GM12878 (cell line): ENCODE results near the gene SLC25A42. TPM values are rescaled to one million over a fixed set of nuclear protein-coding genes. Genes with fewer than 3 reads are reported as not detected.

Experiments
- ATAC-seq: fragments of 200-7000 bp; cut with Tn5 transposase; 3 replicates; pipeline ENCODE4 v1.9.1; 2020; ENCODE audit warnings: mild to moderate bottlenecking, moderate library complexity
- BruUV-seq: library from RNA; stranded (reverse); fragments of 400-500 nt; replicated peaks from 2 replicates; lab custom pipeline; 2021; lab: Mats Ljungman, UMichigan
- CTCF ChIA-PET: fragments of 300-600 bp; sonication (Branson Sonifier 250); formaldehyde crosslinking; extraction: SDS; loops from one replicate; lab custom pipeline; 2021; ENCODE audit warnings: inconsistent platforms; lab: Yijun Ruan, JAX
- POLR2A ChIA-PET: fragments of 350-600 bp; formaldehyde crosslinking; extraction: SDS; loops from one replicate; lab custom pipeline; 2021; ENCODE audit warnings: inconsistent platforms; lab: Charles Lee
- RAD21 ChIA-PET: fragments of 300-600 bp; sonication (Branson Sonifier 250); formaldehyde crosslinking; loops from one replicate; lab custom pipeline; 2023; ENCODE audit warnings: antibody characterized with exemption; ENCODE audit not compliant: unreplicated experiment; lab: Charles Lee
- SMC1A ChIA-PET: fragments of 300-600 bp; sonication (Branson Sonifier 250); formaldehyde crosslinking; loops from one replicate; lab custom pipeline; 2023; ENCODE audit not compliant: unreplicated experiment, uncharacterized antibody; lab: Charles Lee
- DNase-seq: peaks from one replicate; pipeline ENCODE4 v3.0.0-alpha.2; 2011; ENCODE audit warnings: low read depth, low spot score
- FAIRE-seq: peaks from 3 replicates; lab custom pipeline; 2011; peaks lifted over from hg19 to GRCh38; lab: Jason Lieb, UNC
- H2AFZ ChIP-seq: 2 replicates; pipeline ENCODE4 v1.6.0; 2011; ENCODE audit warnings: low read depth, low read length, control low read depth; ENCODE audit not compliant: control insufficient read depth
- H3K27ac ChIP-seq: 2 replicates; pipeline ENCODE4 v1.5.1; 2011; ENCODE audit warnings: control low read depth; ENCODE audit not compliant: control insufficient read depth, insufficient read depth
- H3K27me3 ChIP-seq, 2 experiments: replicated peaks in 1 of 2; 2 replicates each; pipeline versions ENCODE4 v1.6.0 to v1.6.1; 2011; ENCODE audit warnings: low read length in 1 of 2; ENCODE audit not compliant: control insufficient read depth in 2 of 2, insufficient read depth in 2 of 2
- H3K36me3 ChIP-seq, 2 experiments: 2 replicates each; pipeline ENCODE4 v1.5.1; 2011; ENCODE audit warnings: low read length in 1 of 2; ENCODE audit not compliant: control insufficient read depth in 2 of 2, insufficient read depth in 2 of 2
- H3K4me1 ChIP-seq: 2 replicates; pipeline ENCODE4 v1.6.1; 2011; ENCODE audit warnings: mild to moderate bottlenecking, low read length, moderate library complexity, mixed read lengths; ENCODE audit not compliant: control insufficient read depth, insufficient read depth
- H3K4me2 ChIP-seq: 2 replicates; pipeline ENCODE4 v1.6.0; 2011; ENCODE audit warnings: control low read depth; ENCODE audit not compliant: control insufficient read depth, insufficient read depth
- H3K4me3 ChIP-seq: fragments of 200-600 bp; sonication (generic); 2 replicates; pipeline ENCODE4 v1.5.1; 2016
- H3K79me2 ChIP-seq: 2 replicates; pipeline ENCODE4 v1.6.0; 2011; ENCODE audit warnings: low read length; ENCODE audit not compliant: control insufficient read depth, insufficient read depth
- H3K9ac ChIP-seq: 2 replicates; pipeline ENCODE4 v1.8.0; 2011; ENCODE audit warnings: low read length, control low read depth, mixed read lengths; ENCODE audit not compliant: control insufficient read depth, insufficient read depth
- H3K9me3 ChIP-seq: replicated peaks from 3 replicates; pipeline ENCODE4 v1.5.1; 2011; ENCODE audit warnings: mild to moderate bottlenecking, low read length; ENCODE audit not compliant: control insufficient read depth, insufficient read depth
- H4K20me1 ChIP-seq: 2 replicates; pipeline ENCODE4 v1.6.0; 2011; ENCODE audit not compliant: control insufficient read depth, insufficient read depth
- MYB ChIP-seq: fragments of 150-350 bp; IDR thresholded peaks from 2 replicates; pipeline ENCODE4 v1.6.1; 2014; ENCODE audit warnings: mild to moderate bottlenecking, low read depth, low read length, borderline replicate concordance
- MYC ChIP-seq: IDR thresholded peaks from 2 replicates; pipeline ENCODE4 v1.6.1; 2011; ENCODE audit warnings: mild to moderate bottlenecking, low read length, moderate library complexity, inconsistent platforms; ENCODE audit not compliant: insufficient read depth, insufficient replicate concordance, insufficient read length, severe bottlenecking
- POLR2A ChIP-seq: IDR thresholded peaks from 2 replicates; pipeline ENCODE4 v1.6.1; 2011; ENCODE audit warnings: low read depth, mild to moderate bottlenecking, low read length
- SUPT20H ChIP-seq: IDR thresholded peaks from 2 replicates; pipeline ENCODE4 v1.6.1; 2011; ENCODE audit warnings: low read depth, mild to moderate bottlenecking, low read length, moderate library complexity, borderline replicate concordance; ENCODE audit not compliant: control insufficient read depth
- WGBS: methylation state at CpG from one replicate; pipeline ENCODE4 v1.1.6; 2016; ENCODE audit warnings: low lambda C conversion rate; ENCODE audit not compliant: insufficient replicate concordance, insufficient coverage; ENCODE audit errors: missing lambda C conversion rate; 5-methylcytosine and 5-hydroxymethylcytosine counted together
- in situ Hi-C: fragments of 300-500 bp; cut with MboI; formaldehyde crosslinking; loops from 9 replicates; pipeline ENCODE4 v1.14.3; 2018; ENCODE audit warnings: mixed read lengths
- intact Hi-C: fragments of 100-400 bp; cut with micrococcal nuclease; formaldehyde crosslinking; loops from one replicate; pipeline ENCODE4 v1.14.2; 2022; ENCODE audit not compliant: unreplicated experiment
- polyA plus RNA-seq, 11 experiments: library from polyadenylated mRNA; depleted of rRNA in 4 of 11; unstranded in 6 of 11; stranded (reverse) in 5 of 11; fragments of >200 nt; fragmentation: Nextera tagmentation in 4 of 11; fragmentation: Illumina TruSeq in 1 of 11; extraction: Ambion mirVana in 4 of 11; extraction: Trizol in 1 of 11; gene quantifications; 1 replicate in 1 of 11; 2 replicates in 10 of 11; pipeline versions ENCODE4 v1.2.1 to v1.2.3, GENCODE V29; 2011 to 2016; ENCODE audit warnings: inconsistent platforms in 2 of 11, missing spikeins in 2 of 11, low read depth in 1 of 11
- total RNA-seq, 4 experiments: library from RNA; depleted of rRNA in 3 of 4; stranded (reverse); fragments of >200 nt in 3 of 4; fragmentation: Illumina TruSeq in 1 of 4; extraction: Trizol in 1 of 4; gene quantifications; 2 replicates each; pipeline versions ENCODE4 v1.2.1 to v1.2.3, GENCODE V29; 2013 to 2021

SLC25A42 gene
- total and polyA plus RNA-seq, 10 of the 15 experiments (the other 5 are each of a cell fraction or from before 2014, with no cell fraction given), result 0.24 to 19.2 (median 9.6) TPM

GRCh38 chr19:19111967-19112580 lies 48.3 kb downstream of the SLC25A42 start:
- H3K27ac ChIP-seq, result no peak overlapping the region
- 52% methylated on average over 9 of the region's 9 CpGs for WGBS
- no TSS peak for BruUV-seq
- no peaks in the 10 kb centered on the region for H3K27me3 ChIP-seq
- POLR2A ChIA-PET, result interaction anchor here (0.5 kb wide), 1 partner anchor 268 kb away, joined by 4 read pairs; no protein-coding TSS in a partner anchor
- CTCF ChIA-PET, result interaction anchor here (1.1 to 1.4 kb wide), 3 partner anchors 57 to 63 kb away, joined by 3 read pairs; no protein-coding TSS in a partner anchor
- no peaks in the 10 kb centered on the region for H3K9me3 ChIP-seq
- FAIRE-seq (no peak), ATAC-seq (no peak), DNase-seq (no peak)
- RAD21 ChIA-PET, result interaction anchor here (0.8 kb wide), 1 partner anchor 47 kb away, joined by 3 read pairs; no protein-coding TSS in a partner anchor
- no peaks in the 10 kb centered on the region for H3K4me1 ChIP-seq
- intact Hi-C loops, result loop anchor here (5.0 kb wide), 1 partner anchor 60 kb away; no protein-coding TSS in a partner anchor
- no peaks in the 10 kb centered on the region for H3K36me3 ChIP-seq
- no peak overlapping the region for H3K9ac ChIP-seq
- in situ Hi-C loops, result no loop called here
- no peaks in the 10 kb centered on the region for H4K20me1 ChIP-seq
- no peak overlapping the region for H3K4me3 ChIP-seq
- TF ChIP-seq MYC (no peak), POLR2A (0 out of 2 replicates have a peak, but pooled peaks have one; percentile 16), MYB (no peak), SUPT20H (no peak)
- H3K79me2 ChIP-seq, result no peaks in the 10 kb centered on the region
- no peak overlapping the region for H3K4me2 ChIP-seq
- SMC1A ChIA-PET, result interaction anchor here (1.7 kb wide), 1 partner anchor 59 kb away, joined by 4 read pairs; no protein-coding TSS in a partner anchor
- no peak overlapping the region for H2AFZ ChIP-seq
